Neural progenitor cell (in vitro differentiated cells): Measurements from ENCODE around the gene TMIGD3. TPM values are rescaled to one million over a fixed set of nuclear protein-coding genes. Genes with fewer than 3 reads are reported as not detected.
A peak's percentile ranks its signal among the peaks of the same experiment; 100 is the strongest.
"Not testable (repeated sequence)": the region's sequence is repeated elsewhere in the genome, so short reads cannot be mapped to it uniquely, and the experiment has no call there.

Source experiments
- DNase-seq: peaks from one replicate; pipeline ENCODE4 v3.0.0-alpha.2; 2016; ENCODE audit warnings: low spot score
- H2AFZ ChIP-seq: fragments of 200-600 bp; sonication (generic); replicated peaks from 2 replicates; pipeline ENCODE4 v1.6.1; 2016; ENCODE audit warnings: antibody characterized with exemption
- H3F3A ChIP-seq: fragments of 200-600 bp; sonication (generic); 2 replicates; pipeline ENCODE4 v1.6.1; 2016; ENCODE audit warnings: antibody characterized with exemption, low read depth
- H3K27ac ChIP-seq: fragments of 200-600 bp; sonication (generic); 2 replicates; pipeline ENCODE4 v1.5.1; 2016; ENCODE audit warnings: mild to moderate bottlenecking
- H3K27me3 ChIP-seq: fragments of 200-600 bp; sonication (generic); 2 replicates; pipeline ENCODE4 v1.6.1; 2016; ENCODE audit warnings: mild to moderate bottlenecking, moderate library complexity
- H3K36me3 ChIP-seq: fragments of 200-600 bp; sonication (generic); 2 replicates; pipeline ENCODE4 v1.5.1; 2016
- H3K4me1 ChIP-seq: fragments of 200-600 bp; sonication (generic); 2 replicates; pipeline ENCODE4 v1.6.1; 2016; ENCODE audit warnings: mixed run types
- H3K4me2 ChIP-seq: fragments of 200-600 bp; sonication (generic); 2 replicates; pipeline ENCODE4 v1.6.1; 2016
- H3K4me3 ChIP-seq: fragments of 200-600 bp; sonication (generic); 2 replicates; pipeline ENCODE4 v1.5.1; 2016
- H3K79me2 ChIP-seq: fragments of 200-600 bp; sonication (generic); 2 replicates; pipeline ENCODE4 v1.6.1; 2016; ENCODE audit warnings: low read depth
- H3K9ac ChIP-seq: fragments of 200-600 bp; sonication (generic); 2 replicates; pipeline ENCODE4 v1.6.1; 2016
- H3K9me3 ChIP-seq: fragments of 200-600 bp; sonication (generic); 2 replicates; pipeline ENCODE4 v1.5.1; 2016; ENCODE audit warnings: low read depth
- H4K20me1 ChIP-seq: fragments of 200-600 bp; sonication (generic); 2 replicates; pipeline ENCODE4 v1.6.1; 2016; ENCODE audit warnings: low read depth
- H3K27ac Mint-ChIP-seq: 3 replicates; pipeline ENCODE4 v1.8.0; 2021; ENCODE audit warnings: mixed read lengths
- H3K27me3 Mint-ChIP-seq: 2 replicates; pipeline ENCODE4 v1.8.0; 2022; ENCODE audit warnings: low read depth, mild to moderate bottlenecking, inconsistent platforms, moderate library complexity, mixed read lengths; ENCODE audit not compliant: insufficient read depth
- H3K36me3 Mint-ChIP-seq: 3 replicates; pipeline ENCODE4 v1.8.0; 2021; ENCODE audit warnings: mixed read lengths
- H3K4me1 Mint-ChIP-seq: 3 replicates; pipeline ENCODE4 v1.8.0; 2021; ENCODE audit warnings: mixed read lengths
- H3K4me3 Mint-ChIP-seq: 3 replicates; pipeline ENCODE4 v1.8.0; 2021; ENCODE audit warnings: mild to moderate bottlenecking, moderate library complexity, mixed read lengths
- H3K9me3 Mint-ChIP-seq: 3 replicates; pipeline ENCODE4 v1.8.0; 2020; ENCODE audit warnings: mixed read lengths
- CTCF ChIP-seq: fragments of 200-600 bp; sonication (generic); IDR thresholded peaks from 2 replicates; pipeline ENCODE4 v1.5.1; 2017; ENCODE audit warnings: antibody characterized with exemption, mild to moderate bottlenecking
- EZH2 ChIP-seq: fragments of 200-600 bp; sonication (generic); IDR thresholded peaks from 2 replicates; pipeline ENCODE4 v1.6.1; 2017; ENCODE audit warnings: antibody characterized with exemption, mild to moderate bottlenecking, moderate library complexity
- EZH2phosphoT487 ChIP-seq: fragments of 200-600 bp; sonication (generic); IDR thresholded peaks from 2 replicates; pipeline ENCODE4 v1.6.1; 2017; ENCODE audit warnings: antibody characterized with exemption
- total RNA-seq: library from RNA; depleted of rRNA; stranded (reverse); fragments of >200 nt; gene quantifications from 2 replicates; pipeline ENCODE4 v1.2.3, GENCODE V29; 2015; ENCODE audit warnings: low replicate concordance

TMIGD3 gene
- total RNA-seq, 1 donor from 2014 or later, result not detected

DNA sequence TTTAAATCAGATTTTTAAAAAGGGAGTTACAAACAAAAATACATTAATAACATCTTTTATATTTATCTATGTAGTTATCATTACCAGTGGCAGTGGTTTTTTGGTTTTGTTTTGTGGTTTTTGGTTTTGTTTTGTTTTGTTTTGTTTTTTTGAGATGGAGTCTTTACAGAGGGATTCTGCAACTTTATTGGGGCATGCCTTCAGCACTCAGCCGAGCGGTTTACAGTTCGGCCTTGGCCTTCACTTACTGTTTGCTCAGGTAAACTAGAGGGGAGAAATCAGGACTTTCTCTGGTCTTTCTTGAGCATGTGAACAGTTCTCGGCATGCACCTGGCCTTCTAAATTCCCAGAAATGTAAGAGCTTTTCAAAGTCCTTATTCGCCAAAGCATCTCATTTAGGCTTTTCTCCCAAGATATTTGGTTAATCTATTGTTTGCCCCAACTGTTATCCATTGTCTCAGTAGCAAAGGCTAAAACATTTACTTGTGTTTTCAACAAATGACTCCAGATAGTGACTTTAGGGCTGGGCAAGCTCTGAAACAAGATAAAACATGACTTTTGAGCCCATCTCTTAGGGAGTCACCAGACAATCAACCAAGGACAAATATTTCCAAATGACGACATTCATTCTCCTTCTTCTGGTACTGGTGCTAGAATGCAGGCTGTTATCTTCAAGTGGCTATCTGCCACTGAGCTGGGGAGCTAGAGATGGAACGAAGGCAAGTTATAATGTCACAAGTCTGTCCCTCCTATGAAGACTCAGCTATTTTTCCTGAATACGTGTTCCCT is 48.4 kb upstream of the TMIGD3 start:
- Histone ChIP-seq H3K9ac (no peak overlapping the region), H3K9me3 (no peaks in the 10 kb centered on the region), H3K27ac (no peak overlapping the region), H3K4me3 (no peak overlapping the region), H4K20me1 (no peaks in the 10 kb centered on the region), H3K4me1 (no peaks in the 10 kb centered on the region), H3K4me2 (no peak overlapping the region), H3K79me2 (no peaks in the 10 kb centered on the region), H3K27me3 (no peaks in the 10 kb centered on the region), H3K36me3 (no peaks in the 10 kb centered on the region), H3F3A (no peaks in the 10 kb centered on the region), H2AFZ (no peak overlapping the region)
- TF ChIP-seq EZH2, result no peak
- no peak for TF ChIP-seq CTCF
- TF ChIP-seq EZH2phosphoT487, result no peak
- Mint-ChIP-seq H3K9me3 (no peaks in the 10 kb centered on the region), H3K36me3 (no peaks in the 10 kb centered on the region), H3K27me3 (no peaks in the 10 kb centered on the region), H3K27ac (no peak overlapping the region), H3K4me3 (no peak overlapping the region), H3K4me1 (no peaks in the 10 kb centered on the region)
- no peak for DNase-seq

DNA sequence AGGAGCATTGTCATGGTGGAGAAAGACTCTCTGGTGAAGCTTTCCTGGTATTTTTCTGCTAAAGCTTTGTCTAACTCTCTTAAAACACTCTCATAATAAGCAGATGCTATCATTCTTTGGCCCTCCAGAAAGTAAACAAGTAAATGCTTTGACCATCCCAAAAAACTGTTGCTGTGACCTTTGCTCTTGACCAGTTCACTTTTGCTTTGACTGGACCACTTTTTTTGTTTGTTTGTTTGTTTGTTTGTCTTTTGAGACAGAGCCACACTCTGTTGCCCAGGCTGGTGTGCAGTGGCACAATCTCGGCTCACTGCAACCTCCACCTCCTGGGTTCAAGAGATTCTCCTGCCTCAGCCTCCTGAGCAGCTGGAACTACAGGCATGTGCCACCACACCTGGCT is 44.4 kb upstream of the TMIGD3 start:
- not testable (repeated sequence) for DNase-seq, H3K36me3 Mint-ChIP-seq, H3K4me3 ChIP-seq, H2AFZ ChIP-seq, H3K27me3 Mint-ChIP-seq, H3K4me1 Mint-ChIP-seq, H3K9ac ChIP-seq, H3K9me3 ChIP-seq, H3K36me3 ChIP-seq, H3K27ac ChIP-seq, H3K4me2 ChIP-seq, H3K79me2 ChIP-seq, H3K4me3 Mint-ChIP-seq, H3K9me3 Mint-ChIP-seq, H3K27me3 ChIP-seq, H3F3A ChIP-seq, H3K4me1 ChIP-seq, H3K27ac Mint-ChIP-seq, H4K20me1 ChIP-seq

DNA sequence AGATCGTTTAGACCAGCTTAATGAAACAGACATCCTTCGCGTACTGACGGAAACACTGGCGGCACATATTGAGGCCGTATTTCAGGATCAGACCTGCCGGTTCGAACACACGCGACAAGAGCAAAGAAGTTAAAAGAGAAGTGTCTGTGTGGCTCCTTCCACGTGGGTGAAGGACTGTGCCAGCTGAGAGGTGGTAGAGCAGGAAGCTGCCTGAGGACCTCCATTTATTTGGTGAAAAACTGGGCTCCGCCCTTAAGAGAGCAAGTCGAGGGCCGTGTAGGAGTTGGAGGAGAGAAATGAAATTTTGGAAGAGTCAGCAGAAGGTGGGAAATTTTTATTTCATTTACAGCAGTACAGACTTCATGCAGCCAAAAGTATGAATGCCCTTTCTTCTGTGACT is 38.8 kb upstream of the TMIGD3 start:
- peaks cover 2% of the 10 kb centered on the region for H3K27me3 Mint-ChIP-seq
- H3K27ac Mint-ChIP-seq, result no peak overlapping the region
- H3K4me3 ChIP-seq, result no peak overlapping the region
- TF ChIP-seq EZH2, result no peak
- H3K4me3 Mint-ChIP-seq, result no peak overlapping the region
- no peak for DNase-seq
- peaks cover 19% of the 10 kb centered on the region for H3K4me1 Mint-ChIP-seq
- peaks cover 8% of the 10 kb centered on the region for H3K4me1 ChIP-seq
- H3K9me3 ChIP-seq, result no peaks in the 10 kb centered on the region
- H3K27me3 ChIP-seq, result no peaks in the 10 kb centered on the region
- no peaks in the 10 kb centered on the region for H3K9me3 Mint-ChIP-seq
- H3K4me2 ChIP-seq, result no peak overlapping the region
- no peaks in the 10 kb centered on the region for H3K36me3 ChIP-seq
- H3K9ac ChIP-seq, result no peak overlapping the region
- H3K36me3 Mint-ChIP-seq, result no peaks in the 10 kb centered on the region
- H2AFZ ChIP-seq, result peak overlapping the region; percentile 44
- H3F3A ChIP-seq, result no peaks in the 10 kb centered on the region
- no peak overlapping the region for H3K27ac ChIP-seq
- H4K20me1 ChIP-seq, result no peaks in the 10 kb centered on the region
- H3K79me2 ChIP-seq, result no peaks in the 10 kb centered on the region

DNA sequence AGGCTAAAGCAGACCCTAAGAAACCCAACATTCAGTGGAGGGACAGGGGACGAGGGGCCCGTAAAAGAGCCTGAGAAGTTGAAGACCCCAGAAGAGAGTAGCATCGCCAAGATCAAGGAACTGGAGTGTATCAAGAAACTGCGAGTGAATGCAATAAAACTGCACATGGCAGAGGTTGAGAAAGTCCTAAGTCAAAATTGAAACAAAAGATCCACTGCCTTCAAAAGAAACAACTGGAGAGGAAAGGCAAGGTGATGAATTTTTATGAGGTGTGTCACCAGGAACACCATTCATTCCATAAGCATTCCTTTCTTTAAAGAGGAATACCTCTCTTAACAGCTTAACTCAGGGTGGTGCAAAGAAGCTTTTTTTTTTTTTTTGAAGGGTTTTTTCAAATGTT is 38.3 kb upstream of the TMIGD3 start:
- no peaks in the 10 kb centered on the region for H3K9me3 Mint-ChIP-seq
- no peaks in the 10 kb centered on the region for H3K36me3 Mint-ChIP-seq
- Histone ChIP-seq H3K4me2 (no peak overlapping the region), H3K79me2 (no peaks in the 10 kb centered on the region), H3K27ac (no peak overlapping the region), H3K9me3 (no peaks in the 10 kb centered on the region), H3K4me3 (no peak overlapping the region), H3F3A (no peaks in the 10 kb centered on the region), H3K4me1 (peaks cover 8% of the 10 kb centered on the region), H3K27me3 (no peaks in the 10 kb centered on the region), H3K9ac (no peak overlapping the region), H4K20me1 (no peaks in the 10 kb centered on the region), H3K36me3 (no peaks in the 10 kb centered on the region), H2AFZ (peak overlapping the region; percentile 44)
- no peak overlapping the region for H3K27ac Mint-ChIP-seq
- no peak for TF ChIP-seq CTCF
- no peak for TF ChIP-seq EZH2
- TF ChIP-seq EZH2phosphoT487, result no peak
- H3K27me3 Mint-ChIP-seq, result peaks cover 2% of the 10 kb centered on the region
- DNase-seq, result no peak
- no peak overlapping the region for H3K4me3 Mint-ChIP-seq
- peaks cover 19% of the 10 kb centered on the region for H3K4me1 Mint-ChIP-seq
